Keratinocyte (primary cell): ENCODE data around the gene HAND2. TPM values are rescaled to one million over a fixed set of nuclear protein-coding genes. Genes with fewer than 3 reads are reported as not detected.

ENCODE experiments used
- DNase-seq: peaks from one replicate; pipeline ENCODE4 v3.0.0-alpha.2; 2011; ENCODE audit warnings: low read depth, missing footprints, low spot score
- FAIRE-seq: peaks from 2 replicates; lab custom pipeline; 2011; peaks lifted over from hg19 to GRCh38; lab: Jason Lieb, UNC
- H2AFZ ChIP-seq: 2 replicates; pipeline ENCODE4 v1.6.0; 2012; ENCODE audit warnings: low read length, control low read depth, inconsistent platforms; ENCODE audit not compliant: control insufficient read depth
- H3K27ac ChIP-seq: 2 replicates; pipeline ENCODE4 v1.5.1; 2011; ENCODE audit warnings: low read length; ENCODE audit not compliant: control insufficient read depth, insufficient read depth
- H3K27me3 ChIP-seq: 3 replicates; pipeline ENCODE4 v1.6.0; 2011; ENCODE audit warnings: low read length; ENCODE audit not compliant: control insufficient read depth, insufficient read depth; ENCODE audit errors: extremely low read depth
- H3K36me3 ChIP-seq, 2 experiments: 2 replicates in 1 of 2; 3 replicates in 1 of 2; pipeline ENCODE4 v1.5.1; 2011; ENCODE audit warnings: low read length in 2 of 2, mild to moderate bottlenecking in 1 of 2; ENCODE audit not compliant: control insufficient read depth in 2 of 2, insufficient read depth in 2 of 2; ENCODE audit errors: extremely low read depth in 1 of 2
- H3K4me1 ChIP-seq: 3 replicates; pipeline ENCODE4 v1.5.1; 2011; ENCODE audit warnings: low read length; ENCODE audit not compliant: control insufficient read depth, insufficient read depth; ENCODE audit errors: extremely low read depth
- H3K4me2 ChIP-seq: 3 replicates; pipeline ENCODE4 v1.6.0; 2011; ENCODE audit warnings: low read depth, low read length; ENCODE audit not compliant: control insufficient read depth, insufficient read depth; ENCODE audit errors: extremely low read depth
- H3K4me3 ChIP-seq, 3 experiments: fragments of 200-600 bp in 1 of 3; sonication (generic) in 1 of 3; 2 replicates in 2 of 3; 3 replicates in 1 of 3; pipeline ENCODE4 v1.5.1; 2011 to 2016; ENCODE audit warnings: low read length in 3 of 3, mild to moderate bottlenecking in 3 of 3, control low read depth in 2 of 3, inconsistent platforms in 1 of 3, low read depth in 1 of 3, mixed read lengths in 1 of 3, mixed run types in 1 of 3, moderate library complexity in 1 of 3; ENCODE audit not compliant: control insufficient read depth in 2 of 3, insufficient read depth in 2 of 3; ENCODE audit errors: extremely low read depth in 1 of 3
- H3K79me2 ChIP-seq: 2 replicates; pipeline ENCODE4 v1.6.0; 2012; ENCODE audit warnings: low read length; ENCODE audit not compliant: control insufficient read depth, insufficient read depth
- H3K9ac ChIP-seq: 3 replicates; pipeline ENCODE4 v1.6.0; 2011; ENCODE audit warnings: low read length; ENCODE audit not compliant: control insufficient read depth, insufficient read depth; ENCODE audit errors: extremely low read depth
- H3K9me1 ChIP-seq: 3 replicates; pipeline ENCODE4 v1.6.0; 2011; ENCODE audit warnings: low read length; ENCODE audit not compliant: control insufficient read depth, insufficient read depth; ENCODE audit errors: extremely low read depth
- H3K9me3 ChIP-seq: 2 replicates; pipeline ENCODE4 v1.5.1; 2012; ENCODE audit warnings: low read depth, low read length; ENCODE audit not compliant: control insufficient read depth
- H4K20me1 ChIP-seq: 3 replicates; pipeline ENCODE4 v1.6.0; 2011; ENCODE audit warnings: low read length; ENCODE audit not compliant: control insufficient read depth, insufficient read depth; ENCODE audit errors: extremely low read depth
- EZH2 ChIP-seq: IDR thresholded peaks from one replicate; pipeline ENCODE4 v1.6.1; 2012; ENCODE audit warnings: inconsistent platforms, mild to moderate bottlenecking, low read length, moderate library complexity
- dilution Hi-C: fragments of 300-500 bp; cut with MboI; formaldehyde crosslinking; loops from one replicate; pipeline ENCODE4 v1.7.0; 2020; ENCODE audit warnings: low sequenced_read_pairs; ENCODE audit not compliant: extremely low pct_ligation_motif_present
- polyA plus RNA-seq, 5 experiments: library from polyadenylated mRNA; depleted of rRNA in 3 of 5; stranded (reverse) in 3 of 5; stranded (forward) in 1 of 5; unstranded in 1 of 5; fragments of >200 nt; gene quantifications; 1 replicate in 1 of 5; 2 replicates in 3 of 5; 3 replicates in 1 of 5; pipeline versions ENCODE4 v1.2.1 to v1.2.3, GENCODE V29; 2011 to 2012; ENCODE audit warnings: missing spikeins in 2 of 5, low read depth in 1 of 5, low replicate concordance in 1 of 5
- TF ChIP-seq, protein P1 (sequence below), 3 experiments: IDR thresholded peaks in 1 of 3; conservative IDR thresholded peaks in 1 of 3; optimal IDR thresholded peaks in 1 of 3; 2 replicates in 2 of 3; 3 replicates in 1 of 3; pipeline versions ENCODE3 to v1.5.1; 2011; ENCODE audit warnings: low read length in 3 of 3, mild to moderate bottlenecking in 3 of 3, moderate library complexity in 2 of 3, control low read depth in 1 of 3, inconsistent platforms in 1 of 3; ENCODE audit not compliant: insufficient read depth in 2 of 3; ENCODE audit errors: extremely low read depth in 1 of 3

The HAND2 gene
- polyA plus RNA-seq, 1 donor (not counting 4 experiments of a cell fraction or from before 2014, with no cell fraction given) = not detected

DNA sequence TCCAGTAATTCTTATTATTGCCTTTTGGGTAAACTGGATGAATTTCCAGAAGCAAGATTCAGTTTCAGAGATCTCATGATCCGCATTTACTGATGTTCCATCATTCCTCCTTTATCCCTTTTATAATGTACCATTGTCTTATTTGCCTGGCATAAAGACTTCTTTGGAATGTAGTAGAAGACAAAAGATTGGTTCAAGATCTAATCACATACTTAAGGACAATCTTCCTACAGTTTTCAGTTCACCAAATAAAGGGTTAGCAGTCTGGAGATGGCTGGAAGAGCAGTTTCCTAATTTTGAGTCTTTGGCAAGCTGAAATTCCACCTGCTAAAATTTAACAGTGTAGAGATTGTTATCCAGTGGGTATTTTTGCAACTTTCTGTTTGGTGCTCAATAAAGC lies 30.9 kb upstream of the HAND2 start:
- H4K20me1 ChIP-seq = no peaks in the 10 kb centered on the region
- H3K27ac ChIP-seq = no peak overlapping the region
- no peaks in the 10 kb centered on the region for H3K27me3 ChIP-seq
- no peaks in the 10 kb centered on the region for H3K36me3 ChIP-seq
- DNase-seq (no peak), FAIRE-seq (no peak)
- H3K4me2 ChIP-seq = no peak overlapping the region
- H3K4me1 ChIP-seq = no peaks in the 10 kb centered on the region
- H3K79me2 ChIP-seq = no peaks in the 10 kb centered on the region
- no peak overlapping the region for H3K9ac ChIP-seq
- dilution Hi-C loops = no loop called here
- H3K9me1 ChIP-seq = no peaks in the 10 kb centered on the region
- no peaks in the 10 kb centered on the region for H3K9me3 ChIP-seq
- no peak for TF ChIP-seq EZH2
- TF ChIP-seq, protein P1, sequence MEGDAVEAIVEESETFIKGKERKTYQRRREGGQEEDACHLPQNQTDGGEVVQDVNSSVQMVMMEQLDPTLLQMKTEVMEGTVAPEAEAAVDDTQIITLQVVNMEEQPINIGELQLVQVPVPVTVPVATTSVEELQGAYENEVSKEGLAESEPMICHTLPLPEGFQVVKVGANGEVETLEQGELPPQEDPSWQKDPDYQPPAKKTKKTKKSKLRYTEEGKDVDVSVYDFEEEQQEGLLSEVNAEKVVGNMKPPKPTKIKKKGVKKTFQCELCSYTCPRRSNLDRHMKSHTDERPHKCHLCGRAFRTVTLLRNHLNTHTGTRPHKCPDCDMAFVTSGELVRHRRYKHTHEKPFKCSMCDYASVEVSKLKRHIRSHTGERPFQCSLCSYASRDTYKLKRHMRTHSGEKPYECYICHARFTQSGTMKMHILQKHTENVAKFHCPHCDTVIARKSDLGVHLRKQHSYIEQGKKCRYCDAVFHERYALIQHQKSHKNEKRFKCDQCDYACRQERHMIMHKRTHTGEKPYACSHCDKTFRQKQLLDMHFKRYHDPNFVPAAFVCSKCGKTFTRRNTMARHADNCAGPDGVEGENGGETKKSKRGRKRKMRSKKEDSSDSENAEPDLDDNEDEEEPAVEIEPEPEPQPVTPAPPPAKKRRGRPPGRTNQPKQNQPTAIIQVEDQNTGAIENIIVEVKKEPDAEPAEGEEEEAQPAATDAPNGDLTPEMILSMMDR (optimal IDR thresholded peaks at IDR 0.05 in 1 of 3, IDR thresholded peaks at IDR 0.05 in 1 of 3, conservative IDR thresholded peaks at IDR 0.05 in 1 of 3; ENCODE audit: extremely low read depth in 1 of 3, insufficient read depth in 2 of 3, low read length in 3 of 3) = no peak
- H3K4me3 ChIP-seq = no peak overlapping the region
- no peak overlapping the region for H2AFZ ChIP-seq

- dilution Hi-C loops = no loop called here
- FAIRE-seq (no peak), DNase-seq (no peak)
- no peaks in the 10 kb centered on the region for H3K9me1 ChIP-seq
- H3K27ac ChIP-seq = no peak overlapping the region
- H4K20me1 ChIP-seq = no peaks in the 10 kb centered on the region
- H3K36me3 ChIP-seq = no peaks in the 10 kb centered on the region
- no peaks in the 10 kb centered on the region for H3K27me3 ChIP-seq
- no peak overlapping the region for H2AFZ ChIP-seq
- H3K4me1 ChIP-seq = no peaks in the 10 kb centered on the region
- H3K4me3 ChIP-seq = no peak overlapping the region
- H3K9ac ChIP-seq = no peak overlapping the region
- no peak overlapping the region for H3K4me2 ChIP-seq
- TF ChIP-seq, protein P1 (optimal IDR thresholded peaks at IDR 0.05 in 1 of 3, IDR thresholded peaks at IDR 0.05 in 1 of 3, conservative IDR thresholded peaks at IDR 0.05 in 1 of 3; ENCODE audit: extremely low read depth in 1 of 3, insufficient read depth in 2 of 3, low read length in 3 of 3) = no peak
- no peak for TF ChIP-seq EZH2
- no peaks in the 10 kb centered on the region for H3K9me3 ChIP-seq
- no peaks in the 10 kb centered on the region for H3K79me2 ChIP-seq
Measured at GRCh38 chr4:173556398-173557131, 26.5 kb upstream of the HAND2 start.
